Glomerular endothelial cell (primary cell): ENCODE results near the gene PPP4R1. TPM values are rescaled to one million over a fixed set of nuclear protein-coding genes. Genes with fewer than 3 reads are reported as not detected.

ENCODE experiments used
- DNase-seq: peaks from one replicate; pipeline ENCODE4 v3.0.0-alpha.2; 2011; ENCODE audit warnings: low read depth, low spot score; ENCODE audit errors: extremely low read depth
- total RNA-seq: library from RNA; depleted of rRNA; stranded (reverse); fragments of >200 nt; gene quantifications from 2 replicates; pipeline ENCODE4 v1.2.3, GENCODE V29; 2015

PPP4R1 gene
- total RNA-seq, 1 donor from 2014 or later = 98.1 TPM

- DNase-seq = no peak
Measured at GRCh38 chr18:9594823-9595596, 19.3 kb downstream of the PPP4R1 start.

DNA sequence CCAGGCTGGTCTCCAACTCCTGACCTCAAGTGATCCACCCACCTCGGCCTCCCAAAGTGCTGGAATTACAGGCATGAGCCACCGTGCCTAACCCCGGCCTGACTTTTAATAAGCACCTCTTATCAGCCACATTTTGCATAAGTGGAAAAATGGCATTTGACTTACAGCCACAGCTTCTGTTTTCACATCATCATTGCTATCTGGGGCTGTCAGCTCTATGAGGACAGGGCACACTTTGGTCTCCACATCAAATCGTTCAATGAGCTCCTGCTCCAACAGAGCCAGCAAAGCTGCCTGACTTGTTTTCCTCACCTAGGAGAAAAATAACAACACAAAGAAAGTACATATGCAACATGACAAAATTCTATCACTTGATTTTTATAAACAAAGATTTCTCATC is 26.4 kb downstream of the PPP4R1 start:
- DNase-seq = no peak

GRCh38 chr18:9586814-9587213 is 27.5 kb downstream of the PPP4R1 start:
- DNase-seq = no peak

GRCh38 chr18:9581667-9582066 is 32.7 kb downstream of the PPP4R1 start:
- no peak for DNase-seq

DNA sequence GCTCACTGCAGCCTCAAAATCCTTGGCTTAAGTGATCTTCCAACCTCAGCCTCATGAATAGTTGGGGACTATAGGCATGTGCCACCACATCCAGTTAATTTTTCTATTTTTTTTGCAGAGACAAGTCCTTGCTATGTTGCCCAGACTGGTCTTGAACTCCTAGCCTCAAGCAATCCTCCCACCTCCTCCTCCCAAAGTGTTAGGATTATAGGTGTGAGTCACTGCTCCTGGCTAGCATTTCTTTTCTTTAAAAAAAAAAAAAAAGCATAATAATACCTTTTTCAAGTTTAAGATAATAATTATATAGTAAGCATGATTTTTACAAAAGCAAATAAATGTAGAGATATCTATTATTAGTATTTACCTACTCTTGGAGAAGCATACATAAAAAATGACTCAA is 36.1 kb downstream of the PPP4R1 start:
- DNase-seq = no peak

DNA sequence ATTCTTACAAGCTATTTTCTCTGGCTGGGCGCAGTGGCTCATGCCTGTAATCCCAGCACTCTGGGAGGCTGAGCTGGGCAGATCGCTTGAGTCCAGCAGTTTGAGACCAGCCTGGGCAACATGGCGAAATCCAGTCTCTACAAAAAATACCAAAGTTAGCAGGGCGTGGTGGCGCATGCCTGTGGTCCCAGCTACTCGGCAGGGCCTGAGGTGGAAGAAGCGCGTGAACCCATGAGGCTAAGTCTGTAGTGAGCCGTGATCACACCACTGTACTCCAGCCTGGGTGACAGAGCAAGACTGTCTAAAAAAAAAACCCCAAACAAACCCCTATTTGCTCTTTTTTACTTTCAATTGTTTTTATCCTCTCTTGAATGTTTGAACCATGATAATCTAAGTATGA is 37.0 kb downstream of the PPP4R1 start:
- no peak for DNase-seq

- DNase-seq = peak; percentile 99
Measured at GRCh38 chr18:9575558-9575957, 38.8 kb downstream of the PPP4R1 start.

DNA sequence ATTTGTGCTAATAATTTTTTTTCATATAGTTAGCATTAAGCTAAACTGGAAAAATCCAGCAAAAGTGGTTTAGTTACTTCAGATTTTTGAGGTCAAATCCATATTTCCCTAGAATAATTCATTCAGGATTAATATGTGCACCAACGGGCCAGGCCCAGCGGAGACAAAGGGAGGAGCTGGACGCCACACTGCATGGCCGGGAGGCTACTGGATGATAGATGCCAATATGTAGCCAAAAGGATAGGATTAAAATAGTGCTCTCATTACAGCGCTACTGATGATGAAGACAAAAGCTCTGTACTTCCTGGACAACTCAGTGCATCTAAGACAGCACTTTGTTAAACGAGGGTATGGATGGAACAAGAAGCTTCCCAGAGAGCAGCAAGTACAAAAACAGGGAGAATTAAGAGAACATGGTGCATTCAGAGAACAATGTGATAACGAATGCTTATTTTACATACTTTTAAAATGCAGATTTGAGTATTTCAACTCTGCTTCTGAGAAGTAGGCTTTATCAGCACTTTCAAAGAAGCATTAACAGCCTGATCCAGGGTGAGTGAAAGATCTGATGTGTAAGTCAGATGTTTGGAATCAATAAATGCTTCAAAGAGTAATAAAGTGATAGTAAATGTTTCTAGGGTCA is 39.8 kb downstream of the PPP4R1 start:
- no peak for DNase-seq

- peak; percentile 81 for DNase-seq
Measured at GRCh38 chr18:9571546-9571945, 42.8 kb downstream of the PPP4R1 start.

DNA sequence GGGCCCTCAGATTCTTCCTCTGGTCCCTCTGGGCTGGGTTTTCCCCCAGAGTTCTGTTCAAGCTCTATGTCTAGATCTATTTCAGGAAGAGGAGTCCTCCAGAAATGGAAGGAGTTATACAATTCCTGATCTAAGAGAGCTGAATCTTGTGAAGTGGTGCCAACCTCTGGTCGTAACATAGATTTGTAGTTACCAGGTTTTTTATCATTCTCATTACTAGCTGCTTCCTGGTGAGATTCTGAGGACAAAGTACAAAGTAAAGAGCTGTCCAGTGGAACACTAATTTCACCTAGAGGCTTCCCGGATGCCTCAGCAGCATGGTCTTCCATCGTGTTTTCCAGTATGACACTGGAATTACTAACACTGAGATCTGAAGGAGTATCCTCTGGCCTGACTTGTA is 44.1 kb downstream of the PPP4R1 start:
- DNase-seq = no peak

DNA sequence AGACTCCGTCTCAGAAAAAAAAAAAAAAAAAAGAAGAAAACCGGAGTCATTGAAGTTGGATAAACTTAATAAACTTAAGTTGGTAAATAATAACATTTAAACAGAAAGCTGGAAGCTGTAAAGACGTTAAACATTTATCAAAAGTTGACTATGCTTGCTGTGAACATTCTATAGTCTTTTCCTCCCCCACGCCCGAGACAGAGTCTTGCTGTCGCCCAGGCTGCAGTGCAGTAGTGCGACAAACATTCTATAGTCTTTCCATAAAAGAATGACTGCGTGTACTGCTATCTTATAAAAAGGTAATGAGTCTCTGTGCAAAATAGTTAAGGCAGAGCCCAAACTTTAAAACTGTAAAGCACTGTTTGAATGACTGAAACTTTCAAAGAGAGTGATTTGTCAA is 45.2 kb downstream of the PPP4R1 start:
- DNase-seq = no peak

DNA sequence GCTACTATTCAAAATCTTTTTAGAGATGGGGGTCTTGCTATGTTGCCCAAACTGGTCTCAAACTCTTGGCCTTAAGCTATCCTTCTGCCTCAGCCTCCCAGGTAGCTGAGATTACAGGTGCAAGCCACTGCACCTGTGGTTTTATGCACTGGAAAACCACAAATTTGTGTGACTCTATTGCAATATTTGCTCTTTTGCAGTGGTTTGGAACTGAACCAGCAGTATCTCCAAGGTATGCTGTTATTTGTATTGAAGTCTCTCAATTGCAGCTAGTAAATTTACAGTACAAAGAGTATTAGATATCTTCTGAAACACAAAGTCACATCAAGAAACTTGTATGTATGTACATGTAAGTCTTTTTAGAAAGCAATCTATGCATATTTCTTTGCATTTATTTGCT is 46.2 kb downstream of the PPP4R1 start:
- DNase-seq = no peak

- DNase-seq = no peak
Measured at GRCh38 chr18:9565407-9565806, 49.0 kb downstream of the PPP4R1 start.

DNA sequence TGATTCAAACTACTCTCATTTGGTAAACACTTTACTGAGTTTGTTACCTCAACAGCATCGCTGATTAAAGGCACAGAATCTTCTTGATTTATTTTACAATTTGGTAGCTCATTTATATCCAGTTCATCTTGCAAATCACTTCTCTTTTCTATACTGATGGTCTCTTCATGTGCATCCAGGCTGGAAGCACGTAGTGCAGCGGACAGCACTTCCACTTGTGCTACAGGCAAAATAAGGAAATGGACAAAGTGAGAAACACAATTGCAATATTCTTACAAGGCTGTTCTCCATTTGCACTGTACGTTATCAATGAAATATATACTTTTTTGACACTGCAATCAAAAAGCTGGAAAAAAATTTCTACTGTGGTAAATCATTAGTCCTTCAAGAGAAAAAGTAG is 51.0 kb downstream of the PPP4R1 start:
- DNase-seq = no peak

DNA sequence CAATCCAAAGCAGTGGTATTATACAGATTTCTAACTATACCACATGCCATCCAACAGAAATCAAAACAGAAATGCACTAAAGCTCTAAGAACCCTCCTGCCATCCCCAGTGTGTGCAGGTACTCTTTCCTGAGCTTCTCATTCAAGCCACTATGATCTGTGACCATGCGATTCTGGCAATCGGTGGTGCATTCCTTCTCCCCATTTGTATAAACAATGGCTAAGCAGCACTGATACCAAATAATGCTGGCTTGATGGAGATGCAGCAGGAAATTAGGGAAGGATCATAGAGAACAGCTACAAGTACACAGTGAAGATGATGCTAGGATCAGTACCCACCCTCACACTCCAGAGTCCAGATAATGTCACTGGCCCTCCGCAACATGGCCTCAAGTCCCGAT is 51.8 kb downstream of the PPP4R1 start:
- no peak for DNase-seq

DNA sequence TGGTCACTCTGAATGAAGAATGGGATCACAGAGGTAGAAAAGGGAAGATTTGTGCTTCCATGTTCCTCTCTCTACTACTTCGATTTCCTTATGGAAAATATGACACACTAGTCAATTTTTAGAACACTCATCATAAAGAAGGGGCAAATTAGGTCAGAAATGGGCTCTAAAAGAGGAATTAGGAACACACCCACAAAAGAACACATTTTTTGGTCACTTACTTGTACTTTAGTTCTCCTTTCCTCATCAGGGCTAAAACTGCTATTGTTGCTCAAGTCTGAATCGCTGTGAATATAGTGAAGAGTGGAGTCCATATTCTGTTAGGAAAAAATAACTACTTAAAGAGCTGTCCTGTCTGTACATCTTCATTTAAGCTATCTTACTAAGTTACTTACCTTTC is 52.6 kb downstream of the PPP4R1 start:
- no peak for DNase-seq

- no peak for DNase-seq
Measured at GRCh38 chr18:9559253-9559652, 55.1 kb downstream of the PPP4R1 start.

DNA sequence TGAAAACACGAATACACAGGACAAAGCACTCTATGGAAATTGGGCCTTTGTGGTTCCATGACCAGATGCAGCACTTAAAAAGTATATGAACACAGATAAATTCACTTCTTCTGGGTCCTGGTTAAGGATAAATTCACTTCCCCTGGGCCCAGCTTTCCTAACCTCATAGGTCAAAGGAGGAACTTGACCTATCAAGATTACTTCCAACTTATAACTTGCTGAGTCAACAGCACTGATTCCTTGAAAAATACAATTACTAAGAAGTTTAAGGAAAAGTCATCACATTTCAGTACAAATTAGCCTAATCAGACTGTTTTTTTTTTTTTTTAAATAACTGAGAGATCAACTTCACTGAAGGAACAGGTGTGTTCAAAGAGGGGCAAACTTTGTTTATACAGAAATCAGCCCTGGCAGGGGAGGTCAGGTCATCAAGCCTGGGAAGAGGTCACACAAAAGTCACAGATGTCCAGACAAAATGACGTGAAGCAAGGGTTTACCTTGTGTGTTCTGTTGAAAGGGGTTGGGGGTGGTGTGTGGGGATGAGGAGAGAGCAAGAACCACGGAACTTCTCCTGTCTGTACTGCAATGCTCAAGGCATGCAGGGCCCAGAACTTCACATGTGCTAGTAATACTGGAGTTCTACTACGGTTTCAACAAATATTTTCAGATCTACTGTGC is 55.8 kb downstream of the PPP4R1 start:
- no peak for DNase-seq

DNA sequence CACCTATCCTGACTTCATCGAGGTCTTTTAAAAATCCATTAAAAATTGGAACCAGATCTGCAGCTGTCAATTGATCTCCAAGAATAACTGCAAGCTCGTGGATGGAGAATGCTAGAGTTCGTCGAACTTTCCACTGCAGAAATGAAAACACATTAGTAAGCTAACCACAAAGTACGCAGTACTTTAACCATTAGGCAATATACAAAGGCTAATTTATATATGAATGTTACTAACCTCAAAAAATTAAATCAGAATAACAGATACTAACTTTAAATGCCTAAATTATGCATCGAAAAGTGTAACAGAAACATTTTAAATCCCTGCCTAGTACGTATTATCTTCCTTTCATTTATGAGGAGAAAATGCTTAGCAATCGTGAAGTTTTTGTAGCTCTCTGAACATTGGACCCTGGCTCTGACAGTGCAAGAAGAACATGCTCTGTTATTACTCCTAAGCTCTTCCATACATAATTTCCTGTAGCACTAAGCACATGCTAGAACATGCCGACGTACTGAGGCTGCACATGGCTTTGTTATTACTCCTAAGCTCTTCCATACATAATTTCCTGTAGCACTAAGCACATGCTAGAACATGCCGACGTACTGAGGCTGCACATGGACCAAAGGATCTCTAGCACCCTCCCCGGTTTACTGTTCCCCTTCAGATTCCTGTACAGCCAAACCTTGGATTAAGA is 57.0 kb downstream of the PPP4R1 start:
- DNase-seq = no peak

- DNase-seq = no peak
Measured at GRCh38 chr18:9552616-9553015, 61.7 kb downstream of the PPP4R1 start.

- no peak for DNase-seq
Measured at GRCh38 chr18:9552191-9552590, 62.2 kb downstream of the PPP4R1 start.
